Hepatocyte (in vitro differentiated cells): ENCODE results near the gene TRAM2. TPM values are rescaled to one million over a fixed set of nuclear protein-coding genes. Genes with fewer than 3 reads are reported as not detected.

Source experiments
- DNase-seq: peaks from one replicate; pipeline ENCODE4 v3.0.0-alpha.2; 2016; ENCODE audit warnings: low spot score
- H2AFZ ChIP-seq: fragments of 200-600 bp; sonication (generic); 2 replicates; pipeline ENCODE4 v1.6.0; 2016; ENCODE audit warnings: antibody characterized with exemption, mild to moderate bottlenecking
- H3K27ac ChIP-seq: fragments of 200-600 bp; sonication (generic); 2 replicates; pipeline ENCODE4 v1.5.1; 2016; ENCODE audit warnings: mild to moderate bottlenecking
- H3K27me3 ChIP-seq: fragments of 200-600 bp; sonication (generic); 2 replicates; pipeline ENCODE4 v1.6.1; 2016
- H3K36me3 ChIP-seq: fragments of 200-600 bp; sonication (generic); replicated peaks from 2 replicates; pipeline ENCODE4 v1.5.1; 2016; ENCODE audit warnings: low read depth; ENCODE audit not compliant: insufficient read depth
- H3K4me1 ChIP-seq: fragments of 200-600 bp; sonication (generic); 2 replicates; pipeline ENCODE4 v1.5.1; 2016; ENCODE audit warnings: mild to moderate bottlenecking, moderate library complexity; ENCODE audit not compliant: insufficient read depth
- H3K4me2 ChIP-seq: fragments of 200-600 bp; sonication (generic); 2 replicates; pipeline ENCODE4 v1.6.0; 2016
- H3K4me3 ChIP-seq: fragments of 200-600 bp; sonication (generic); 2 replicates; pipeline ENCODE4 v1.5.1; 2016; ENCODE audit warnings: mild to moderate bottlenecking
- H3K79me2 ChIP-seq: fragments of 200-600 bp; sonication (generic); 2 replicates; pipeline ENCODE4 v1.6.0; 2017; ENCODE audit warnings: mild to moderate bottlenecking
- H3K9me2 ChIP-seq: fragments of 200-600 bp; sonication (generic); replicated peaks from 2 replicates; pipeline ENCODE4 v1.6.0; 2017; ENCODE audit warnings: mild to moderate bottlenecking; ENCODE audit not compliant: insufficient read depth
- H3K9me3 ChIP-seq: fragments of 200-600 bp; sonication (generic); 2 replicates; pipeline ENCODE4 v1.5.1; 2016; ENCODE audit warnings: low read depth, mild to moderate bottlenecking
- H4K20me1 ChIP-seq: fragments of 200-600 bp; sonication (generic); 2 replicates; pipeline ENCODE4 v1.6.0; 2016; ENCODE audit warnings: mild to moderate bottlenecking; ENCODE audit not compliant: insufficient read depth, poor library complexity, severe bottlenecking
- EZH2 ChIP-seq: fragments of 200-600 bp; sonication (generic); IDR thresholded peaks from 2 replicates; pipeline ENCODE4 v1.6.1; 2016; ENCODE audit warnings: antibody characterized with exemption, mild to moderate bottlenecking, borderline replicate concordance
- EZH2phosphoT487 ChIP-seq: fragments of 200-600 bp; sonication (generic); IDR thresholded peaks from one replicate; pipeline ENCODE4 v1.6.1; 2018; ENCODE audit warnings: antibody characterized with exemption, mild to moderate bottlenecking, low read depth, moderate library complexity; ENCODE audit not compliant: unreplicated experiment, severe bottlenecking
- WGBS: methylation state at CpG from one replicate; pipeline ENCODE4 v1.1.6; 2016; ENCODE audit warnings: low lambda C conversion rate; ENCODE audit errors: missing lambda C conversion rate; 5-methylcytosine and 5-hydroxymethylcytosine counted together
- polyA plus RNA-seq: library from polyadenylated mRNA; unstranded; fragments of >200 nt; fragmentation: Nextera tagmentation; extraction: Ambion mirVana; gene quantifications from 2 replicates; pipeline ENCODE4 v1.2.1, GENCODE V29; 2016
- total RNA-seq: library from RNA; depleted of rRNA; stranded (reverse); fragments of >200 nt; gene quantifications from 2 replicates; pipeline ENCODE4 v1.2.3, GENCODE V29; 2014
- TF ChIP-seq, protein P1 (sequence below): fragments of 200-600 bp; sonication (generic); IDR thresholded peaks from 2 replicates; pipeline ENCODE4 v1.5.1; 2016; ENCODE audit warnings: antibody characterized with exemption, mild to moderate bottlenecking; ENCODE audit not compliant: poor library complexity

Gene TRAM2
- total and polyA plus RNA-seq, 2 experiments from 2014 or later = 29.6 to 47.6 TPM

DNA sequence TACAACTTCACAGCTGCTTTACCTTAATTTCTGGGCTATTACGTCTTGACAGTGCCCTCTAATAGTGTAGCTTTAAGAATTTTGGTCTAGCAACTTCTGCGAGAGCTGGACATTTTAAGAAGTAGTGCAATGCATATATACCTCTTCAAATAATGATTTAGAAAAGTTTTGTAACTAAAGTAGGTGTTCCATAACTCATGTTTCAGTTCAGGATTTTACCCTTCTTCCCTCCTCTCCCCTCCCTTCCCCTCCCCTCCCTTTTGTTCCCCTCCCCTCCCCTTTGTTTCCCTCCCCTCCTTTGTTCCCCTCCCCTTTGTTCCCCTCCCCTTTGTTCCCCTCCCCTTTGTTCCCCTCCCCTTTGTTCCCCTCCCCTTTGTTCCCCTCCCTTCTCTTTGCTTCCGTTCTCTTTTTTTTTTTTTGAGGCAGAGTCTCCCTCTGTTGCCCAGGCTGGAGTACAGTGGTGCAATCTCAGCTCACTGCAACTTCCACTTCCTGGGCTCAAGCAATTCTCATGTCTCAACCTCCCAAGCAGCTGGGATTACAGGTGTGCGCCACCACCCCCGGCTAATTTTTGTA, 28.8 kb upstream of the TRAM2 start:
- Histone ChIP-seq H3K9me3 (no peaks in the 10 kb centered on the region), H3K79me2 (no peaks in the 10 kb centered on the region), H3K4me3 (no peak overlapping the region), H3K4me1 (peaks cover 9% of the 10 kb centered on the region), H3K9me2 (no peaks in the 10 kb centered on the region), H3K4me2 (no peak overlapping the region), H3K27ac (no peak overlapping the region), H3K36me3 (no peaks in the 10 kb centered on the region), H3K27me3 (no peaks in the 10 kb centered on the region), H2AFZ (no peak overlapping the region), H4K20me1 (no peaks in the 10 kb centered on the region)
- 70% methylated on average over 4 of the region's 5 CpGs for WGBS
- TF ChIP-seq EZH2 = no peak
- TF ChIP-seq, protein P1, sequence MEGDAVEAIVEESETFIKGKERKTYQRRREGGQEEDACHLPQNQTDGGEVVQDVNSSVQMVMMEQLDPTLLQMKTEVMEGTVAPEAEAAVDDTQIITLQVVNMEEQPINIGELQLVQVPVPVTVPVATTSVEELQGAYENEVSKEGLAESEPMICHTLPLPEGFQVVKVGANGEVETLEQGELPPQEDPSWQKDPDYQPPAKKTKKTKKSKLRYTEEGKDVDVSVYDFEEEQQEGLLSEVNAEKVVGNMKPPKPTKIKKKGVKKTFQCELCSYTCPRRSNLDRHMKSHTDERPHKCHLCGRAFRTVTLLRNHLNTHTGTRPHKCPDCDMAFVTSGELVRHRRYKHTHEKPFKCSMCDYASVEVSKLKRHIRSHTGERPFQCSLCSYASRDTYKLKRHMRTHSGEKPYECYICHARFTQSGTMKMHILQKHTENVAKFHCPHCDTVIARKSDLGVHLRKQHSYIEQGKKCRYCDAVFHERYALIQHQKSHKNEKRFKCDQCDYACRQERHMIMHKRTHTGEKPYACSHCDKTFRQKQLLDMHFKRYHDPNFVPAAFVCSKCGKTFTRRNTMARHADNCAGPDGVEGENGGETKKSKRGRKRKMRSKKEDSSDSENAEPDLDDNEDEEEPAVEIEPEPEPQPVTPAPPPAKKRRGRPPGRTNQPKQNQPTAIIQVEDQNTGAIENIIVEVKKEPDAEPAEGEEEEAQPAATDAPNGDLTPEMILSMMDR = no peak
- TF ChIP-seq EZH2phosphoT487 = no peak
- DNase-seq = no peak

DNA sequence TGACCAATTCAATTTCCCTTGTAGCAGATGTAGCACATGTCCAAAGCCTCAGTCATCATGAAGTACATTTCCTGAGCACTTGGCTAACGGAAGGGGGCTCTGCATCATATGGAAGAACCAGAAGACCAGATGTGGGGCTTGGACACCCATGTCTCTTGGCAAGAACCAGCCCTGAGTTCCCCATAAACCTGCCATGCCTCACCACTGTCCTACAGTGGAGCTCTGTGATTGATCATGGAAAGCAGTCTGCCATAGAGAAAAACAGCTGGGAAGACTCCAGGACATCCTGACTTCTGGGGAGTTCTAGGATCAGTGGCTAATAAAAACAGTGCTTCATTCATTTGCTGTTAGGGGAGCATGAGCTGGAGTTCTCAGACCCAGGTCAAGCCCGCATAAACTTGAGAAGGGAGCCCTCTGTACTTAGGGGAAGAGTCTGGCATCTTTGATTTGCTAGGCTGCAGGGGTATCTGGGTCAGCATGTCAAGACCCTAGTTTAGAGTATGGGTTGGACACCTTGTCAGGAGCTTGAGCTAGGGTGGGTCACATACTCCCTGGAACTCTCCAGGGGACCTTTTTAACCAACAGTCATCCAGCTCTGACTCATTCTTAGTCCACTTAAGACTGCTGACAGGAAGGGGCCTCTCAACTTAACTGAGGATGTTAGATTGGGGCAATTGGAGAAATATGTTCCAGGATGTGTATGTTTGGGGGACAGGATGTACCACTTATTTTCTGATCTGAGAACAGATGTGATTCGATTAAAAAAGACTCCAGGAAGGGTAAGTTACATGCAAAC, 26.3 kb upstream of the TRAM2 start:
- no peak overlapping the region for H3K4me3 ChIP-seq
- WGBS = 75% methylated on average over 3 of the region's 3 CpGs
- no peak overlapping the region for H3K4me2 ChIP-seq
- no peaks in the 10 kb centered on the region for H3K9me3 ChIP-seq
- H3K4me1 ChIP-seq = peaks cover 4% of the 10 kb centered on the region
- TF ChIP-seq EZH2 (no peak), EZH2phosphoT487 (no peak)
- TF ChIP-seq, protein P1 = no peak
- H3K27ac ChIP-seq = peak overlapping the region; percentile 82
- no peaks in the 10 kb centered on the region for H3K9me2 ChIP-seq
- no peaks in the 10 kb centered on the region for H4K20me1 ChIP-seq
- no peaks in the 10 kb centered on the region for H3K27me3 ChIP-seq
- DNase-seq = peak; percentile 51
- H3K79me2 ChIP-seq = no peaks in the 10 kb centered on the region
- H3K36me3 ChIP-seq = no peaks in the 10 kb centered on the region
- H2AFZ ChIP-seq = no peak overlapping the region

DNA sequence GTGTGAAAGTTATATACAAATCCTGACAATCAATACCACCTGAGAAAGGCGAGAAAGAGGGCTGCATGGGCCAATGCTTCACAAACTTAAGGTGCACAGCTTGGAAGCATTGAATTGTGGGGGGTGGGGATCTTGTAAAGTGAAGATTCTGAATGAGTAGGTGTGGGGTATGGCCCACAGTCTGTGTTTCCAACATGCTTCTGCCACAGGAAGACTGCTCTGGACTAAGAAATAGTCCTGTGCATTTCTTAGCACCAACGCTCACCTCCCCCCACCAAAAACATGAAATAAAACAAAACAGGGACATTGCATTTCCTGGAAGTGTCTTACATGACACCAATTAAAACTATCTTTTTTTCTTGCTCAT, 21.9 kb upstream of the TRAM2 start:
- no peaks in the 10 kb centered on the region for H3K36me3 ChIP-seq
- H3K9me2 ChIP-seq = no peaks in the 10 kb centered on the region
- no peak for DNase-seq
- WGBS = 86% methylated on average over 2 of the region's 2 CpGs
- H3K4me1 ChIP-seq = peaks cover 34% of the 10 kb centered on the region
- H3K4me2 ChIP-seq = peak overlapping the region; percentile 68
- TF ChIP-seq EZH2 (no peak), EZH2phosphoT487 (no peak)
- TF ChIP-seq, protein P1 = no peak
- H3K4me3 ChIP-seq = no peak overlapping the region
- no peaks in the 10 kb centered on the region for H3K9me3 ChIP-seq
- no peaks in the 10 kb centered on the region for H3K27me3 ChIP-seq
- H2AFZ ChIP-seq = peak overlapping the region; percentile 68
- no peaks in the 10 kb centered on the region for H3K79me2 ChIP-seq
- H3K27ac ChIP-seq = peak overlapping the region; percentile 87
- H4K20me1 ChIP-seq = no peaks in the 10 kb centered on the region
